ENCODE data around the gene HMGB2.

The HMGB2 gene

GRCh38 chr4:173288296-173288695, 45.9 kb downstream of the HMGB2 start:
- peak; percentile 55 for DNase-seq (ENCODE audit: low read depth)

- no peak for DNase-seq (ENCODE audit: low read depth)
These were observed 46.7 kb downstream of the HMGB2 start for GRCh38 chr4:173287486-173287885.

- DNase-seq (ENCODE audit: low read depth), result no peak
These were observed 49.7 kb downstream of the HMGB2 start for GRCh38 chr4:173284463-173284862.

GRCh38 chr4:173282626-173283025, 51.5 kb downstream of the HMGB2 start:
- no peak for DNase-seq (ENCODE audit: low read depth)

- DNase-seq (ENCODE audit: low read depth), result no peak
These were observed 51.9 kb downstream of the HMGB2 start for GRCh38 chr4:173282256-173282562.

GRCh38 chr4:173281406-173282255, 52.5 kb downstream of the HMGB2 start:
- DNase-seq (ENCODE audit: low read depth), result no peak

Data from stimulated activated CD8-positive, alpha-beta memory T cell treated with anti-CD3 and anti-CD28 coated beads, Interleukin-12 subunit alpha, Interleukin-12 subunit beta, amount 100 ng/mL, for 1 hour (primary cell).